B cell (primary cell): ENCODE results near the gene PEX12.

Experiments used
- CTCF ChIP-seq: fragments of 200-600 bp; IDR thresholded peaks from one replicate; pipeline ENCODE4 v1.8.0; 2022; ENCODE audit warnings: antibody characterized with exemption, mild to moderate bottlenecking
- EZH2 ChIP-seq: IDR thresholded peaks from 2 replicates; pipeline ENCODE4 v1.6.1; 2012; ENCODE audit warnings: borderline replicate concordance, low read depth, mild to moderate bottlenecking, moderate library complexity, low read length; ENCODE audit not compliant: insufficient read depth, poor library complexity, severe bottlenecking

GRCh38 chr17:35577830-35578196, 558 bp downstream of the PEX12 start:
- TF ChIP-seq CTCF, result no peak
- TF ChIP-seq EZH2, result no peak
